Pancreas (tissue), 10 donors: ENCODE data around the gene HOXD8. TPM values are rescaled to one million over a fixed set of nuclear protein-coding genes. Genes with fewer than 3 reads are reported as not detected.

Experiments used
- ATAC-seq, 4 donors: fragments of 200-7000 bp; cut with Tn5 transposase; one replicate each; pipeline versions ENCODE4 v1.8.0 to v1.9.1; 2020; ENCODE audit warnings: mild to moderate bottlenecking in 4 of 4, moderate library complexity in 4 of 4
- DNase-seq, 6 donors: peaks; one replicate each; pipeline ENCODE4 v3.0.0-alpha.2; 2020
- FAIRE-seq: peaks from 2 replicates; lab custom pipeline; 2012; peaks lifted over from hg19 to GRCh38; lab: Jason Lieb, UNC
- H3K27ac ChIP-seq, 4 donors: fragments of 200-600 bp; sonication (generic); 1 replicate in 3 of 4; 2 replicates in 1 of 4; pipeline versions ENCODE4 v1.5.0 to v1.8.0; 2020
- H3K27me3 ChIP-seq, 4 donors: fragments of 200-600 bp; one replicate each; pipeline ENCODE4 v1.8.0; 2021
- H3K36me3 ChIP-seq, 3 donors: fragments of 200-600 bp; sonication (generic) in 1 of 3; one replicate each; pipeline versions ENCODE4 v1.5.0 to v1.8.0; 2020 to 2021
- H3K4me1 ChIP-seq, 3 donors: fragments of 200-600 bp; one replicate each; pipeline ENCODE4 v1.8.0; 2021
- H3K4me3 ChIP-seq, 4 donors: fragments of 200-600 bp; sonication (generic) in 2 of 4; one replicate each; pipeline versions ENCODE4 v1.5.0 to v1.8.0; 2020 to 2021
- H3K9me3 ChIP-seq, 4 donors: fragments of 200-600 bp; one replicate each; pipeline ENCODE4 v1.8.0; 2021
- CTCF ChIP-seq, 4 donors: fragments of 200-600 bp; sonication (generic) in 3 of 4; IDR thresholded peaks; one replicate each; pipeline versions ENCODE4 v1.5.0 to v1.8.0; 2021; ENCODE audit warnings: antibody characterized with exemption in 4 of 4
- WGBS, 2 donors: extraction: QIAGEN DNeasy Blood & Tissue Kit; methylation state at CpG; one replicate each; pipeline ENCODE4 v1.1.7; 2013; 5-methylcytosine and 5-hydroxymethylcytosine counted together
- intact Hi-C, 3 donors: fragments of 100-400 bp; cut with DNase I; formaldehyde crosslinking; loops; one replicate each; pipeline versions ENCODE4 v1.11.1 to v1.14.2; 2022
- polyA plus RNA-seq, 2 donors: library from polyadenylated mRNA; stranded (reverse); fragments of 200-250 nt; gene quantifications; one replicate each; pipeline ENCODE4 v1.2.3, GENCODE V29; 2013
- total RNA-seq, 6 donors: library from RNA; stranded (reverse); fragmentation: NEBNext Ultra II Directional in 4 of 6; extraction: Animal tissue kit (Norgen Biotek cat#: 25700) in 4 of 6; gene quantifications; one replicate each; pipeline versions ENCODE4 v1.2.1 to v1.2.4, GENCODE V29; 2021 to 2023
- donor health status: healthy with polysubstance abuse.
- donor health status: DM: no; HTN: no; CAD: no; lungs with moderate emphysema.
- donor health status: DM: no; HTN: no; CAD: no.
- donor health status: control.
- donor health status: control.
- donor health status: Bipolar disorder and iron deficiency.
- donor health status: DM: yes; HTN: yes; CAD: no.
- donor health status: DM: no; HTN: no; CAD: no.
- donor health status: DM: no; HTN: no; CAD: no.
- donor health status: DM: yes; HTN: yes; CAD: no.

HOXD8 gene
- total and polyA plus RNA-seq, 8 donors, result 0.19 to 1.5 (median 0.62) TPM

GRCh38 chr2:176156807-176157498 lies 27.4 kb downstream of the HOXD8 start, which contains the start of gene HOXD3:
Gene HOXD3 (plus strand): TSS chr2:176157307. CDS start chr2:176169115, 11,808 bp downstream.
- Histone ChIP-seq H3K4me3 (peak within 1 kb of the TSS in 1 of 4 donors; percentile 28), H3K9me3 (no peaks in the 10 kb centered on the region), H3K27ac (no peak within 1 kb of the TSS), H3K36me3 (no peaks in the 10 kb centered on the region), H3K27me3 (peaks cover 0 to 64% (median 15%) of the 10 kb centered on the region in 4 donors), H3K4me1 (peaks cover 0 to 8% (median 0%) of the 10 kb centered on the region in 3 donors)
- FAIRE-seq (no peak), ATAC-seq (no peak), DNase-seq (no peak)
- intact Hi-C loops, result loop anchor here in 1 of 3 donors (10.0 kb wide), 1 partner anchor 408 kb away; no protein-coding TSS in a partner anchor
- no peak for TF ChIP-seq CTCF (IDR thresholded peaks at IDR 0.05)
- WGBS, 2 donors, result 5 to 6% methylated on average over 48 of the region's 48 CpGs

GRCh38 chr2:176157499-176158185 lies 28.1 kb downstream of the HOXD8 start:
- TF ChIP-seq CTCF (IDR thresholded peaks at IDR 0.05), result no peak
- intact Hi-C loops, result loop anchor here in 1 of 3 donors (10.0 kb wide), 1 partner anchor 407 kb away; no protein-coding TSS in a partner anchor
- no peak overlapping the region for H3K27ac ChIP-seq
- FAIRE-seq (no peak), DNase-seq (no peak), ATAC-seq (no peak)
- H3K27me3 ChIP-seq, result peaks cover 0 to 68% (median 14%) of the 10 kb centered on the region in 4 donors
- peaks cover 0 to 8% (median 0%) of the 10 kb centered on the region in 3 donors for H3K4me1 ChIP-seq
- peak overlapping the region in 1 of 4 donors; percentile 28 for H3K4me3 ChIP-seq
- no peaks in the 10 kb centered on the region for H3K9me3 ChIP-seq
- 9 to 10% methylated on average over 43 of the region's 43 CpGs for WGBS, 2 donors
- H3K36me3 ChIP-seq, result no peaks in the 10 kb centered on the region

- FAIRE-seq, result no peak
- no peak overlapping the region for H3K4me3 ChIP-seq
These were observed 28.7 kb downstream of the HOXD8 start for GRCh38 chr2:176158186-176158591.

More at GRCh38 chr2:176158186-176158591, 28.7 kb downstream of the HOXD8 start:
- H3K9me3 ChIP-seq, result no peaks in the 10 kb centered on the region
- DNase-seq, result no peak
- intact Hi-C loops, result loop anchor here in 1 of 3 donors (10.0 kb wide), 1 partner anchor 407 kb away; no protein-coding TSS in a partner anchor
- H3K27ac ChIP-seq, result no peak overlapping the region
- 7 to 10% methylated on average over 22 of the region's 22 CpGs for WGBS, 2 donors
- no peak for ATAC-seq
- H3K4me1 ChIP-seq, result peaks cover 0 to 8% (median 0%) of the 10 kb centered on the region in 3 donors
- TF ChIP-seq CTCF (IDR thresholded peaks at IDR 0.05), result no peak
- peaks cover 0 to 66% (median 13%) of the 10 kb centered on the region in 4 donors for H3K27me3 ChIP-seq
- H3K36me3 ChIP-seq, result no peaks in the 10 kb centered on the region
